H1 (cell line): ENCODE measurements around the gene OR5B21. TPM values are rescaled to one million over a fixed set of nuclear protein-coding genes. Genes with fewer than 3 reads are reported as not detected.

Experiments
- CTCF ChIA-PET: fragments of 300-600 bp; sonication (Branson Sonifier 250); formaldehyde crosslinking; loops from one replicate; lab custom pipeline; 2021; ENCODE audit not compliant: partially characterized antibody; lab: Charles Lee
- POLR2A ChIA-PET: fragments of 300-600 bp; sonication (Branson Sonifier 250); formaldehyde crosslinking; loops from one replicate; lab custom pipeline; 2021; ENCODE audit warnings: inconsistent platforms; ENCODE audit not compliant: partially characterized antibody; lab: Charles Lee
- DNase-seq, 2 experiments: peaks; one replicate each; pipeline versions ENCODE4 v3.0.0 to v3.0.0-alpha.2; 2010 to 2022; ENCODE audit warnings: low spot score in 2 of 2, low read depth in 1 of 2, mixed read lengths in 1 of 2
- FAIRE-seq: peaks from 2 replicates; lab custom pipeline; 2011; peaks lifted over from hg19 to GRCh38; lab: Jason Lieb, UNC
- H2AFZ ChIP-seq: 2 replicates; pipeline ENCODE4 v1.8.1; 2012; ENCODE audit warnings: low read length, inconsistent platforms
- H2AK5ac ChIP-seq: 2 replicates; pipeline ENCODE4 v1.6.1; 2013; ENCODE audit warnings: low read depth, low read length
- H2BK120ac ChIP-seq: replicated peaks from 2 replicates; pipeline ENCODE3; 2013; ENCODE audit warnings: low read depth, low read length, inconsistent platforms
- H2BK12ac ChIP-seq: 2 replicates; pipeline ENCODE4 v1.6.1; 2013; ENCODE audit warnings: low read depth, low read length
- H2BK15ac ChIP-seq: 2 replicates; pipeline ENCODE4 v1.6.1; 2013; ENCODE audit warnings: low read length
- H2BK20ac ChIP-seq: 2 replicates; pipeline ENCODE4 v1.6.1; 2013; ENCODE audit warnings: low read length
- H2BK5ac ChIP-seq: 2 replicates; pipeline ENCODE4 v1.6.1; 2013; ENCODE audit warnings: low read depth, low read length
- H3K14ac ChIP-seq: 2 replicates; pipeline ENCODE4 v1.6.1; 2013; ENCODE audit warnings: inconsistent platforms; ENCODE audit not compliant: insufficient read length
- H3K18ac ChIP-seq: 2 replicates; pipeline ENCODE4 v1.6.1; 2013; ENCODE audit warnings: low read length; ENCODE audit errors: extremely low read depth
- H3K23ac ChIP-seq: 2 replicates; pipeline ENCODE4 v1.6.1; 2013; ENCODE audit warnings: inconsistent platforms; ENCODE audit not compliant: insufficient read length
- H3K23me2 ChIP-seq: 2 replicates; pipeline ENCODE4 v1.6.1; 2013; ENCODE audit warnings: low read depth, low read length
- H3K27ac ChIP-seq: 2 replicates; pipeline ENCODE4 v1.6.1; 2011; ENCODE audit warnings: low read depth, low read length, inconsistent platforms
- H3K27me3 ChIP-seq, 4 experiments: replicated peaks in 1 of 4; 1 replicate in 1 of 4; 2 replicates in 3 of 4; pipeline versions ENCODE4 v1.6.1 to v1.8.1; 2011 to 2013; ENCODE audit warnings: low read length in 3 of 4, mild to moderate bottlenecking in 3 of 4, inconsistent platforms in 2 of 4, mixed read lengths in 2 of 4, moderate library complexity in 1 of 4; ENCODE audit not compliant: control insufficient read depth in 3 of 4, insufficient read depth in 3 of 4; ENCODE audit errors: extremely low read depth in 1 of 4
- H3K36me3 ChIP-seq, 4 experiments: 2 replicates each; pipeline versions ENCODE4 v1.6.1 to v1.8.1; 2011 to 2013; ENCODE audit warnings: mild to moderate bottlenecking in 4 of 4, low read length in 3 of 4, moderate library complexity in 2 of 4, control low read depth in 1 of 4, inconsistent platforms in 1 of 4; ENCODE audit not compliant: insufficient read depth in 4 of 4, control insufficient read depth in 2 of 4
- H3K4ac ChIP-seq: replicated peaks from 2 replicates; pipeline ENCODE3; 2013; ENCODE audit warnings: low read length, low read depth, mixed read lengths, inconsistent platforms; ENCODE audit not compliant: insufficient read length
- H3K4me1 ChIP-seq, 4 experiments: replicated peaks in 1 of 4; 1 replicate in 1 of 4; 2 replicates in 3 of 4; pipeline versions ENCODE4 v1.6.1 to v1.8.1; 2011 to 2013; ENCODE audit warnings: low read length in 3 of 4, inconsistent platforms in 2 of 4, mixed read lengths in 1 of 4; ENCODE audit not compliant: insufficient read depth in 4 of 4, control insufficient read depth in 3 of 4
- H3K4me2 ChIP-seq, 2 experiments: 2 replicates each; pipeline versions ENCODE4 v1.6.1 to v1.8.1; 2011 to 2013; ENCODE audit warnings: low read depth in 2 of 2, low read length in 2 of 2, control low read depth in 1 of 2, inconsistent platforms in 1 of 2, mild to moderate bottlenecking in 1 of 2; ENCODE audit not compliant: insufficient read depth in 1 of 2
- H3K4me3 ChIP-seq, 4 experiments: fragments of 200-600, 300-600 bp in 1 of 4; sonication (generic), shearing (Covaris generic), sonication (Bioruptor Twin) in 1 of 4; 2 replicates each; pipeline versions ENCODE4 v1.5.1 to v1.8.1; 2011 to 2016; ENCODE audit warnings: low read length in 4 of 4, low read depth in 3 of 4, control low read depth in 2 of 4, inconsistent platforms in 2 of 4, mild to moderate bottlenecking in 2 of 4, mixed read lengths in 1 of 4, moderate library complexity in 1 of 4; ENCODE audit not compliant: insufficient read depth in 2 of 4; ENCODE audit errors: extremely low read depth in 1 of 4
- H3K56ac ChIP-seq: replicated peaks from 2 replicates; pipeline ENCODE3; 2013; ENCODE audit warnings: low read depth, mild to moderate bottlenecking, mixed read lengths, low read length, inconsistent platforms; ENCODE audit not compliant: insufficient read length
- H3K79me1 ChIP-seq: 2 replicates; pipeline ENCODE4 v1.6.1; 2013; ENCODE audit warnings: low read depth, low read length, control low read depth
- H3K79me2 ChIP-seq, 2 experiments: 2 replicates each; pipeline versions ENCODE4 v1.6.1 to v1.8.1; 2012 to 2013; ENCODE audit warnings: low read length in 2 of 2, mild to moderate bottlenecking in 2 of 2, inconsistent platforms in 1 of 2; ENCODE audit not compliant: insufficient read depth in 2 of 2, control insufficient read depth in 1 of 2
- H3K9ac ChIP-seq, 4 experiments: replicated peaks in 1 of 4; 1 replicate in 1 of 4; 2 replicates in 3 of 4; pipeline versions ENCODE4 v1.6.1 to v1.8.1; 2011 to 2013; ENCODE audit warnings: low read depth in 3 of 4, low read length in 3 of 4, control low read depth in 2 of 4, mild to moderate bottlenecking in 2 of 4, moderate library complexity in 2 of 4, inconsistent platforms in 1 of 4; ENCODE audit errors: extremely low read depth in 1 of 4
- H3K9me3 ChIP-seq, 2 experiments: 2 replicates each; pipeline versions ENCODE4 v1.6.1 to v1.8.1; 2012 to 2013; ENCODE audit warnings: mild to moderate bottlenecking in 2 of 2, moderate library complexity in 2 of 2, control low read depth in 1 of 2, inconsistent platforms in 1 of 2, low read depth in 1 of 2, low read length in 1 of 2, mixed read lengths in 1 of 2; ENCODE audit not compliant: insufficient read depth in 2 of 2
- H4K20me1 ChIP-seq, 2 experiments: replicated peaks in 1 of 2; 2 replicates each; pipeline versions ENCODE3 to v1.8.1; 2011 to 2013; ENCODE audit warnings: inconsistent platforms in 2 of 2, low read length in 2 of 2, mild to moderate bottlenecking in 1 of 2; ENCODE audit not compliant: insufficient read depth in 2 of 2, control insufficient read depth in 1 of 2
- H4K5ac ChIP-seq: 2 replicates; pipeline ENCODE4 v1.6.1; 2013; ENCODE audit warnings: low read length, low read depth, mixed read lengths, inconsistent platforms; ENCODE audit not compliant: insufficient read length
- H4K8ac ChIP-seq: 2 replicates; pipeline ENCODE4 v1.8.0; 2013; ENCODE audit warnings: mild to moderate bottlenecking, moderate library complexity, low read length, inconsistent platforms; ENCODE audit not compliant: insufficient read depth; ENCODE audit errors: extremely low read depth
- H4K91ac ChIP-seq: replicated peaks from 2 replicates; pipeline ENCODE3; 2013; ENCODE audit warnings: low read length, mixed read lengths, inconsistent platforms; ENCODE audit not compliant: insufficient read length
- BACH1 ChIP-seq: IDR thresholded peaks from 2 replicates; pipeline ENCODE4 v1.6.1; 2012; ENCODE audit warnings: low read length, improper control_type of control experiment
- CHD1 ChIP-seq: IDR thresholded peaks from 2 replicates; pipeline ENCODE4 v1.6.1; 2012; ENCODE audit warnings: low read depth, low read length, improper control_type of control experiment
- CREB1 ChIP-seq: IDR thresholded peaks from 2 replicates; pipeline ENCODE4 v1.6.1; 2012; ENCODE audit warnings: inconsistent platforms
- E2F6 ChIP-seq: IDR thresholded peaks from 2 replicates; pipeline ENCODE4 v1.6.1; 2012; ENCODE audit warnings: inconsistent platforms
- JUN ChIP-seq: IDR thresholded peaks from 2 replicates; pipeline ENCODE4 v1.6.1; 2011; ENCODE audit warnings: low read depth, mild to moderate bottlenecking, improper control_type of control experiment, low read length
- KDM5A ChIP-seq: fragments of 200-600 bp; IDR thresholded peaks from 2 replicates; pipeline ENCODE4 v1.7.1; 2012; ENCODE audit warnings: mild to moderate bottlenecking, low read length, inconsistent platforms, mixed read lengths
- POLR2AphosphoS5 ChIP-seq: IDR thresholded peaks from 2 replicates; pipeline ENCODE4 v1.6.1; 2011; ENCODE audit warnings: low read depth, low read length
- SAP30 ChIP-seq: fragments of 300-600 bp; sonication (generic); IDR thresholded peaks from 2 replicates; pipeline ENCODE4 v1.7.1; 2012; ENCODE audit warnings: low read length, moderate library complexity, mild to moderate bottlenecking, inconsistent platforms; ENCODE audit not compliant: insufficient read depth, insufficient replicate concordance
- SIX5 ChIP-seq: IDR thresholded peaks from 2 replicates; pipeline ENCODE4 v1.6.1; 2011; ENCODE audit warnings: mild to moderate bottlenecking, low read depth, low read length
- SP2 ChIP-seq: IDR thresholded peaks from 2 replicates; pipeline ENCODE4 v1.6.1; 2012; ENCODE audit warnings: mild to moderate bottlenecking, low read length, inconsistent platforms
- SUZ12 ChIP-seq: fragments of 200-600 bp; sonication (generic); IDR thresholded peaks from 2 replicates; pipeline ENCODE4 v1.6.1; 2012; ENCODE audit warnings: mild to moderate bottlenecking, inconsistent platforms, low read length, moderate library complexity, mixed read lengths
- TAF7 ChIP-seq: optimal IDR thresholded peaks from 2 replicates; pipeline ENCODE3; 2011; ENCODE audit warnings: low read depth, mild to moderate bottlenecking, inconsistent platforms, low read length, moderate library complexity, borderline replicate concordance
- TBP ChIP-seq: IDR thresholded peaks from 2 replicates; pipeline ENCODE4 v1.6.1; 2011; ENCODE audit warnings: low read depth, low read length, improper control_type of control experiment
- USF2 ChIP-seq: IDR thresholded peaks from 2 replicates; pipeline ENCODE4 v1.6.1; 2011; ENCODE audit warnings: low read length, improper control_type of control experiment
- WGBS, 2 experiments: shearing (Covaris generic) in 1 of 2; methylation state at CpG; one replicate each; pipeline versions ENCODE4 v1.1.6 to v1.1.7; 2013 to 2015; ENCODE audit warnings: low lambda C conversion rate in 2 of 2, mixed read lengths in 2 of 2, inconsistent platforms in 1 of 2, low coverage in 1 of 2, missing lambda C conversion rate in 1 of 2; ENCODE audit not compliant: insufficient replicate concordance in 2 of 2, insufficient coverage in 1 of 2, insufficient read length in 1 of 2; ENCODE audit errors: extremely low coverage in 1 of 2, missing lambda C conversion rate in 1 of 2; 5-methylcytosine and 5-hydroxymethylcytosine counted together
- polyA plus RNA-seq, 7 experiments: library from polyadenylated mRNA; depleted of rRNA in 3 of 7; stranded (reverse) in 5 of 7; unstranded in 2 of 7; fragments of >200 nt in 5 of 7; fragments of 200-250 nt in 2 of 7; gene quantifications; 1 replicate in 5 of 7; 2 replicates in 1 of 7; 4 replicates in 1 of 7; pipeline versions ENCODE4 v1.2.1 to v1.2.3, GENCODE V29; 2011 to 2013; ENCODE audit warnings: missing spikeins in 2 of 7, mixed read lengths in 2 of 7
- total RNA-seq: library from RNA; stranded (reverse); fragmentation: NEBNext Ultra II Directional; extraction: Animal tissue kit (Norgen Biotek cat#: 25700); gene quantifications from 2 replicates; pipeline ENCODE4 v1.2.1, GENCODE V29; 2021

OR5B21 gene
- total and polyA plus RNA-seq, 2 of the 8 experiments (the other 6 are each of a cell fraction or from before 2014, with no cell fraction given) = not detected

- Histone ChIP-seq H3K4ac (no peak overlapping the region), H2BK5ac (no peak overlapping the region), H3K9me3 (no peaks in the 10 kb centered on the region), H3K18ac (no peak overlapping the region), H2BK12ac (no peak overlapping the region), H3K36me3 (no peaks in the 10 kb centered on the region), H2AK5ac (no peak overlapping the region), H4K5ac (no peak overlapping the region), H3K27me3 (no peaks in the 10 kb centered on the region), H3K9ac (no peak overlapping the region), H2BK15ac (no peak overlapping the region), H3K27ac (no peak overlapping the region), H2BK20ac (no peak overlapping the region), H3K56ac (no peak overlapping the region), H2BK120ac (no peak overlapping the region), H3K14ac (no peak overlapping the region), H2AFZ (no peak overlapping the region), H3K23me2 (no peaks in the 10 kb centered on the region), H4K8ac (no peak overlapping the region; the same call in 1 of the 2 replicates), H4K91ac (no peak overlapping the region), H3K4me2 (no peak overlapping the region), H3K23ac (no peak overlapping the region), H3K4me3 (no peak overlapping the region), H3K79me1 (no peaks in the 10 kb centered on the region), H3K4me1 (no peaks in the 10 kb centered on the region), H3K79me2 (no peaks in the 10 kb centered on the region), H4K20me1 (no peaks in the 10 kb centered on the region)
- ChIA-PET POLR2A (no interaction called here), CTCF (interaction anchor here (1.3 kb wide), 2 partner anchors 10 to 14 kb away, joined by 5 to 6 read pairs; no protein-coding TSS in a partner anchor)
- no peak for TF ChIP-seq TBP
- TF ChIP-seq USF2 = no peak
- TF ChIP-seq CHD1 = no peak
- TF ChIP-seq CREB1 = no peak
- TF ChIP-seq SUZ12 = no peak
- TF ChIP-seq SAP30 = no peak
- no peak for TF ChIP-seq BACH1
- TF ChIP-seq KDM5A = no peak
- no peak for TF ChIP-seq SP2
- TF ChIP-seq TAF7 = no peak
- no peak for TF ChIP-seq SIX5
- TF ChIP-seq POLR2AphosphoS5 = no peak
- TF ChIP-seq JUN = no peak
- no peak for TF ChIP-seq E2F6
- DNase-seq (no peak), FAIRE-seq (no peak)
- WGBS, 2 experiments = 91% methylated on average over 1 of the region's 1 CpG; no CpG with 5 or more reads in 1 of the 2 experiments
Observed at GRCh38 chr11:58509748-58510147, 1.8 kb upstream of the OR5B21 start.
